ENCODE data around the gene NTF3.

NTF3 gene

GRCh38 chr12:5433081-5433844 is 1.4 kb downstream of the NTF3 start:
- DNase-seq: no peak

GRCh38 chr12:5433845-5434646 is 2.1 kb downstream of the NTF3 start:
- DNase-seq: no peak

GRCh38 chr12:5434647-5435560 is 3.0 kb downstream of the NTF3 start:
- no peak for DNase-seq

GRCh38 chr12:5437182-5437583 is 5.3 kb downstream of the NTF3 start:
- DNase-seq: no peak

- no peak for DNase-seq
Measured at GRCh38 chr12:5437589-5437988, 5.7 kb downstream of the NTF3 start.

- DNase-seq: no peak
Measured at GRCh38 chr12:5438671-5439200, 6.8 kb downstream of the NTF3 start.

GRCh38 chr12:5439371-5439771 is 7.5 kb downstream of the NTF3 start:
- DNase-seq: no peak

- DNase-seq: no peak
Measured at GRCh38 chr12:5439788-5440300, 7.9 kb downstream of the NTF3 start.

GRCh38 chr12:5440978-5441377 is 9.1 kb downstream of the NTF3 start:
- DNase-seq: no peak

- DNase-seq: no peak
Measured at GRCh38 chr12:5441497-5442236, 9.8 kb downstream of the NTF3 start.

GRCh38 chr12:5442251-5443006 is 10.5 kb downstream of the NTF3 start:
- no peak for DNase-seq

GRCh38 chr12:5444520-5444919 is 12.6 kb downstream of the NTF3 start:
- no peak for DNase-seq

GRCh38 chr12:5447320-5447719 is 15.4 kb downstream of the NTF3 start:
- no peak for DNase-seq

GRCh38 chr12:5451251-5451650 is 19.3 kb downstream of the NTF3 start:
- no peak for DNase-seq

GRCh38 chr12:5452569-5452968 is 20.7 kb downstream of the NTF3 start:
- DNase-seq: no peak

- DNase-seq: no peak
Measured at GRCh38 chr12:5453466-5453865, 21.6 kb downstream of the NTF3 start.

- DNase-seq: no peak
Measured at GRCh38 chr12:5455045-5455444, 23.1 kb downstream of the NTF3 start.

- DNase-seq: no peak
Measured at GRCh38 chr12:5456030-5456429, 24.1 kb downstream of the NTF3 start.

- DNase-seq: no peak
Measured at GRCh38 chr12:5456906-5457305, 25.0 kb downstream of the NTF3 start.

- DNase-seq: no peak
Measured at GRCh38 chr12:5458229-5459050, 26.5 kb downstream of the NTF3 start.
